H9 (cell line): ENCODE measurements around the gene POU5F1. TPM values are rescaled to one million over a fixed set of nuclear protein-coding genes. Genes with fewer than 3 reads are reported as not detected.

Experiments
- DNase-seq: peaks from one replicate; pipeline ENCODE4 v3.0.0-alpha.2; 2017
- H2AFZ ChIP-seq: one replicate; pipeline ENCODE4 v1.6.1; 2013; ENCODE audit warnings: mild to moderate bottlenecking, low read length, control low read depth, moderate library complexity
- H2AK5ac ChIP-seq: 2 replicates; pipeline ENCODE4 v1.6.1; 2013; ENCODE audit warnings: low read length, control low read depth, mixed read lengths; ENCODE audit not compliant: insufficient read length
- H2BK120ac ChIP-seq: one replicate; pipeline ENCODE4 v1.6.1; 2013; ENCODE audit warnings: low read depth, mild to moderate bottlenecking, low read length, control low read depth, inconsistent platforms; ENCODE audit not compliant: poor library complexity, severe bottlenecking
- H2BK12ac ChIP-seq: 2 replicates; pipeline ENCODE4 v1.6.1; 2013; ENCODE audit warnings: low read length, control low read depth, mixed read lengths, low read depth; ENCODE audit not compliant: insufficient read length
- H2BK15ac ChIP-seq: 2 replicates; pipeline ENCODE4 v1.6.1; 2013; ENCODE audit warnings: low read depth, low read length, control low read depth
- H2BK20ac ChIP-seq: one replicate; pipeline ENCODE4 v1.6.1; 2013; ENCODE audit warnings: low read depth, mild to moderate bottlenecking, low read length, control low read depth, inconsistent platforms; ENCODE audit not compliant: poor library complexity, severe bottlenecking
- H2BK5ac ChIP-seq: 2 replicates; pipeline ENCODE4 v1.6.1; 2013; ENCODE audit warnings: low read length, control low read depth, mixed read lengths; ENCODE audit not compliant: insufficient read length
- H3K14ac ChIP-seq: 2 replicates; pipeline ENCODE4 v1.6.1; 2013; ENCODE audit warnings: low read length, control low read depth; ENCODE audit not compliant: insufficient read depth
- H3K18ac ChIP-seq: 2 replicates; pipeline ENCODE4 v1.6.1; 2013; ENCODE audit warnings: low read depth, mild to moderate bottlenecking, mixed read lengths, low read length, control low read depth; ENCODE audit not compliant: insufficient read length
- H3K23ac ChIP-seq: 2 replicates; pipeline ENCODE4 v1.6.1; 2013; ENCODE audit warnings: low read length, control low read depth, mixed read lengths, low read depth; ENCODE audit not compliant: insufficient read length
- H3K23me2 ChIP-seq: 2 replicates; pipeline ENCODE4 v1.6.1; 2013; ENCODE audit warnings: low read depth, mild to moderate bottlenecking, mixed read lengths, low read length, control low read depth; ENCODE audit not compliant: insufficient read length, poor library complexity, severe bottlenecking
- H3K27ac ChIP-seq: 2 replicates; pipeline ENCODE4 v1.5.1; 2013; ENCODE audit warnings: low read length, control low read depth, mixed read lengths, low read depth; ENCODE audit not compliant: insufficient read length
- H3K27me3 ChIP-seq: 2 replicates; pipeline ENCODE4 v1.6.1; 2013; ENCODE audit warnings: low read length, control low read depth, inconsistent platforms; ENCODE audit not compliant: insufficient read depth
- H3K4ac ChIP-seq: 2 replicates; pipeline ENCODE4 v1.6.1; 2013; ENCODE audit warnings: low read depth, mild to moderate bottlenecking, control low read depth, inconsistent platforms, low read length, moderate library complexity
- H3K4me1 ChIP-seq: 2 replicates; pipeline ENCODE4 v1.6.1; 2013; ENCODE audit warnings: low read length, control low read depth, inconsistent platforms; ENCODE audit not compliant: insufficient read depth
- H3K4me2 ChIP-seq: 2 replicates; pipeline ENCODE4 v1.6.1; 2013; ENCODE audit warnings: low read length, control low read depth, mixed read lengths; ENCODE audit not compliant: insufficient read length, insufficient read depth
- H3K56ac ChIP-seq: 2 replicates; pipeline ENCODE4 v1.6.1; 2013; ENCODE audit warnings: low read depth, mild to moderate bottlenecking, mixed read lengths, low read length, control low read depth; ENCODE audit not compliant: insufficient read length
- H3K79me1 ChIP-seq: 2 replicates; pipeline ENCODE4 v1.6.1; 2013; ENCODE audit warnings: low read depth, mild to moderate bottlenecking, moderate library complexity, low read length, control low read depth, inconsistent platforms; ENCODE audit not compliant: insufficient read depth, poor library complexity, severe bottlenecking
- H3K79me2 ChIP-seq: 2 replicates; pipeline ENCODE4 v1.6.1; 2013; ENCODE audit warnings: low read length, control low read depth, inconsistent platforms; ENCODE audit not compliant: insufficient read depth
- H3K9ac ChIP-seq: 2 replicates; pipeline ENCODE4 v1.6.1; 2013; ENCODE audit warnings: low read length, control low read depth, mixed read lengths; ENCODE audit not compliant: insufficient read length; ENCODE audit errors: extremely low read depth
- H3K9me3 ChIP-seq: one replicate; pipeline ENCODE4 v1.6.1; 2013; ENCODE audit warnings: low read depth, low read length, inconsistent platforms; ENCODE audit not compliant: control insufficient read depth
- H3T11ph ChIP-seq: one replicate; pipeline ENCODE4 v1.6.1; 2013; ENCODE audit warnings: mild to moderate bottlenecking, low read length, control low read depth, inconsistent platforms
- H4K20me1 ChIP-seq: one replicate; pipeline ENCODE4 v1.6.1; 2013; ENCODE audit not compliant: control insufficient read depth, insufficient read length, insufficient read depth
- H4K5ac ChIP-seq: 2 replicates; pipeline ENCODE4 v1.6.1; 2013; ENCODE audit warnings: low read depth, mild to moderate bottlenecking, mixed read lengths, low read length, control low read depth; ENCODE audit not compliant: insufficient read length
- H4K8ac ChIP-seq: replicated peaks from 2 replicates; pipeline ENCODE4 v1.6.1; 2013; ENCODE audit warnings: low read length, control low read depth, mixed read lengths, low read depth; ENCODE audit not compliant: insufficient read length
- H4K91ac ChIP-seq: 2 replicates; pipeline ENCODE4 v1.6.1; 2013; ENCODE audit warnings: low read depth, mild to moderate bottlenecking, moderate library complexity, mixed read lengths, low read length, control low read depth; ENCODE audit not compliant: insufficient read length
- H3K27ac Mint-ChIP-seq, 3 experiments: 2 replicates in 2 of 3; 3 replicates in 1 of 3; pipeline ENCODE4 v1.8.0; 2020 to 2021; ENCODE audit warnings: mixed read lengths in 3 of 3, mild to moderate bottlenecking in 1 of 3, moderate library complexity in 1 of 3
- H3K27me3 Mint-ChIP-seq: 2 replicates; pipeline ENCODE4 v1.8.0; 2021; ENCODE audit warnings: low read depth, mild to moderate bottlenecking, moderate library complexity, mixed read lengths
- H3K36me3 Mint-ChIP-seq, 3 experiments: 2 replicates in 2 of 3; 3 replicates in 1 of 3; pipeline ENCODE4 v1.8.0; 2020 to 2021; ENCODE audit warnings: low read depth in 3 of 3, mixed read lengths in 3 of 3; ENCODE audit not compliant: insufficient read depth in 1 of 3
- H3K4me1 Mint-ChIP-seq, 2 experiments: 2 replicates each; pipeline ENCODE4 v1.8.0; 2020; ENCODE audit warnings: mixed read lengths in 2 of 2
- H3K4me3 Mint-ChIP-seq, 2 experiments: 2 replicates in 1 of 2; 3 replicates in 1 of 2; pipeline ENCODE4 v1.8.0; 2020 to 2021; ENCODE audit warnings: mild to moderate bottlenecking in 2 of 2, mixed read lengths in 2 of 2, moderate library complexity in 1 of 2
- H3K9me3 Mint-ChIP-seq, 2 experiments: 2 replicates in 1 of 2; 3 replicates in 1 of 2; pipeline ENCODE4 v1.8.0; 2020; ENCODE audit warnings: mild to moderate bottlenecking in 2 of 2, mixed read lengths in 2 of 2, moderate library complexity in 1 of 2
- WGBS: extraction: QIAGEN DNeasy Blood & Tissue Kit; methylation state at CpG from one replicate; pipeline ENCODE4 v1.1.7; 2013; ENCODE audit warnings: missing lambda C conversion rate, low lambda C conversion rate, mixed read lengths; ENCODE audit not compliant: insufficient read length; ENCODE audit errors: extremely low coverage; 5-methylcytosine and 5-hydroxymethylcytosine counted together
- total RNA-seq: library from RNA; stranded (reverse); gene quantifications from 2 replicates; pipeline ENCODE4 v1.2.1, GENCODE V29; 2021
- TF ChIP-seq, protein P1 (sequence below): fragments of 200-600 bp; sonication (generic); conservative IDR thresholded peaks from 3 replicates; pipeline ENCODE4 v1.8.0; 2021; ENCODE audit warnings: antibody characterized with exemption, mild to moderate bottlenecking

Gene POU5F1
- total RNA-seq, 1 experiment from 2014 or later, result 2,134 TPM

DNA sequence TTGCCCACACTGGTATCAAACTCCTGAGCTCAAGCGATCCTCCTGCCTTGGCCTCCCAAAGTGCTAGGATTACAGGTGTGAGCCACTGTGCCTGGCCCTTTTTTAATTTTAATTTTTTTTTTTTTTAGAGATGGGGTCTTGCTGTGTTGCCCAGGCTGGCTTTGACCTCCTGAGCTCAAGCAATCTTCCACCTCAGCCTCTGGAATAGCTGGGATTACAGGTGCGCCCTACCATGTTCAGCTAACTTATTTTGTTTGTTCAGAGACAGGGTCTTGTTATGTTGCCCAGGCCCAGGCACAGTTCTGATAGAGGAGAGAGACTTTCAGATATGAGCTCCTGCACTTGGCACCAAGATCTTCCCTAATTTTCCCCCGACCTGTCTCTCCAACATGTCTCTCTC lies 39.7 kb downstream of the POU5F1 start:
- Mint-ChIP-seq H3K27me3 (peaks cover 8% of the 10 kb centered on the region), H3K4me1 (peaks cover 29 to 34% of the 10 kb centered on the region in 2 experiments)
- no peak overlapping the region for H3T11ph ChIP-seq

More for the DNA sequence above, 39.7 kb downstream of the POU5F1 start:
- Histone ChIP-seq H4K8ac (no peak overlapping the region), H3K79me2 (no peaks in the 10 kb centered on the region), H2AFZ (no peak overlapping the region), H3K4me1 (no peaks in the 10 kb centered on the region), H2BK120ac (no peak overlapping the region), H3K56ac (no peak overlapping the region), H2BK15ac (no peak overlapping the region), H4K5ac (no peak overlapping the region), H3K4ac (no peak overlapping the region), H3K27ac (no peak overlapping the region), H3K23me2 (no peaks in the 10 kb centered on the region), H3K14ac (no peak overlapping the region), H3K4me2 (no peak overlapping the region), H3K79me1 (no peaks in the 10 kb centered on the region), H3K23ac (no peak overlapping the region), H3K27me3 (no peaks in the 10 kb centered on the region), H2BK12ac (no peak overlapping the region), H2BK20ac (no peak overlapping the region), H4K91ac (no peak overlapping the region), H3K9ac (no peak overlapping the region), H3K18ac (no peak overlapping the region), H3K9me3 (no peaks in the 10 kb centered on the region), H2BK5ac (no peak overlapping the region), H4K20me1 (no peaks in the 10 kb centered on the region), H2AK5ac (no peak overlapping the region)
- WGBS, result no CpG with 5 or more reads among the region's 3 CpGs
- H3K27ac Mint-ChIP-seq, result no peak overlapping the region
- no peak for DNase-seq
- H3K9me3 Mint-ChIP-seq, result no peaks in the 10 kb centered on the region; a peak in 1 of 5 replicates
- no peaks in the 10 kb centered on the region for H3K36me3 Mint-ChIP-seq
- no peak overlapping the region for H3K4me3 Mint-ChIP-seq
- TF ChIP-seq, protein P1, sequence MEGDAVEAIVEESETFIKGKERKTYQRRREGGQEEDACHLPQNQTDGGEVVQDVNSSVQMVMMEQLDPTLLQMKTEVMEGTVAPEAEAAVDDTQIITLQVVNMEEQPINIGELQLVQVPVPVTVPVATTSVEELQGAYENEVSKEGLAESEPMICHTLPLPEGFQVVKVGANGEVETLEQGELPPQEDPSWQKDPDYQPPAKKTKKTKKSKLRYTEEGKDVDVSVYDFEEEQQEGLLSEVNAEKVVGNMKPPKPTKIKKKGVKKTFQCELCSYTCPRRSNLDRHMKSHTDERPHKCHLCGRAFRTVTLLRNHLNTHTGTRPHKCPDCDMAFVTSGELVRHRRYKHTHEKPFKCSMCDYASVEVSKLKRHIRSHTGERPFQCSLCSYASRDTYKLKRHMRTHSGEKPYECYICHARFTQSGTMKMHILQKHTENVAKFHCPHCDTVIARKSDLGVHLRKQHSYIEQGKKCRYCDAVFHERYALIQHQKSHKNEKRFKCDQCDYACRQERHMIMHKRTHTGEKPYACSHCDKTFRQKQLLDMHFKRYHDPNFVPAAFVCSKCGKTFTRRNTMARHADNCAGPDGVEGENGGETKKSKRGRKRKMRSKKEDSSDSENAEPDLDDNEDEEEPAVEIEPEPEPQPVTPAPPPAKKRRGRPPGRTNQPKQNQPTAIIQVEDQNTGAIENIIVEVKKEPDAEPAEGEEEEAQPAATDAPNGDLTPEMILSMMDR, result no peak
